PC-3 (cell line): ENCODE results near the gene TYROBP. TPM values are rescaled to one million over a fixed set of nuclear protein-coding genes. Genes with fewer than 3 reads are reported as not detected.

Experiments used
- ATAC-seq: fragments of 200-7000 bp; cut with Tn5 transposase; 2 replicates; pipeline ENCODE4 v1.9.1; 2020; ENCODE audit warnings: mild to moderate bottlenecking, moderate library complexity
- BruUV-seq: library from RNA; stranded (reverse); fragments of 400-500 nt; replicated peaks from 2 replicates; lab custom pipeline; 2021; lab: Mats Ljungman, UMichigan
- CTCF ChIA-PET: fragments of 300-600 bp; sonication (Branson Sonifier 250); formaldehyde crosslinking; loops from one replicate; lab custom pipeline; 2022; ENCODE audit warnings: antibody characterized with exemption; lab: Charles Lee
- POLR2A ChIA-PET: fragments of 300-600 bp; sonication (Branson Sonifier 250); formaldehyde crosslinking; loops from one replicate; lab custom pipeline; 2022; ENCODE audit warnings: antibody characterized with exemption; ENCODE audit not compliant: unreplicated experiment; lab: Charles Lee
- DNase-seq: peaks from one replicate; pipeline ENCODE4 v3.0.0-alpha.2; 2015
- H2AFZ ChIP-seq: fragments of 300-600 bp; sonication (generic); 2 replicates; pipeline ENCODE4 v1.6.0; 2016; ENCODE audit warnings: antibody characterized with exemption, low read length
- H3F3A ChIP-seq: fragments of 300-600 bp; sonication (generic); one replicate; pipeline ENCODE4 v1.6.0; 2017; ENCODE audit warnings: antibody characterized with exemption, low read length, control low read depth, mild to moderate bottlenecking; ENCODE audit not compliant: unreplicated experiment
- H3K27ac ChIP-seq: fragments of 300-600 bp; sonication (generic); 2 replicates; pipeline ENCODE4 v1.5.1; 2016; ENCODE audit warnings: mild to moderate bottlenecking, low read length
- H3K27me3 ChIP-seq: fragments of 300-600 bp; sonication (generic); 2 replicates; pipeline ENCODE4 v1.6.1; 2016; ENCODE audit warnings: low read length, mixed read lengths
- H3K36me3 ChIP-seq: fragments of 300-600 bp; sonication (generic); 2 replicates; pipeline ENCODE4 v1.6.1; 2016; ENCODE audit warnings: low read depth, mixed run types, low read length, mixed read lengths
- H3K4me1 ChIP-seq: fragments of 300-600 bp; sonication (generic); 2 replicates; pipeline ENCODE4 v1.5.1; 2016; ENCODE audit warnings: low read length; ENCODE audit not compliant: insufficient read depth
- H3K4me2 ChIP-seq: fragments of 300-600 bp; sonication (generic); 2 replicates; pipeline ENCODE4 v1.6.0; 2016; ENCODE audit warnings: low read length
- H3K4me3 ChIP-seq: fragments of 300-600 bp; sonication (generic); 2 replicates; pipeline ENCODE4 v1.5.1; 2016; ENCODE audit warnings: mild to moderate bottlenecking, low read length, mixed read lengths
- H3K79me2 ChIP-seq: fragments of 300-600 bp; sonication (generic); 2 replicates; pipeline ENCODE4 v1.6.1; 2017; ENCODE audit warnings: low read length, mixed read lengths
- H3K9ac ChIP-seq: fragments of 300-600 bp; sonication (generic); 2 replicates; pipeline ENCODE4 v1.6.0; 2016; ENCODE audit warnings: mild to moderate bottlenecking, low read length
- H3K9me2 ChIP-seq: fragments of 300-600 bp; sonication (generic); replicated peaks from 2 replicates; pipeline ENCODE4 v1.6.1; 2016; ENCODE audit warnings: mixed run types, low read length, mixed read lengths
- H3K9me3 ChIP-seq: fragments of 300-600 bp; sonication (generic); 2 replicates; pipeline ENCODE4 v1.6.1; 2016; ENCODE audit warnings: low read length, mixed read lengths
- H4K20me1 ChIP-seq: fragments of 300-600 bp; sonication (generic); 2 replicates; pipeline ENCODE4 v1.6.1; 2016; ENCODE audit warnings: low read length, mixed read lengths
- CTCF ChIP-seq: fragments of 300-600 bp; sonication (generic); conservative IDR thresholded peaks from 2 replicates; pipeline ENCODE4 v1.5.1; 2017; ENCODE audit warnings: antibody characterized with exemption, low read depth, mild to moderate bottlenecking, low read length
- EZH2 ChIP-seq: fragments of 300-600 bp; sonication (generic); IDR thresholded peaks from one replicate; pipeline ENCODE4 v1.6.1; 2017; ENCODE audit warnings: antibody characterized with exemption, mild to moderate bottlenecking, low read length; ENCODE audit not compliant: unreplicated experiment
- EZH2phosphoT487 ChIP-seq: fragments of 300-600 bp; sonication (generic); IDR thresholded peaks from 2 replicates; pipeline ENCODE4 v1.6.1; 2018; ENCODE audit warnings: mild to moderate bottlenecking, antibody characterized with exemption, low read length, borderline replicate concordance
- intact Hi-C: fragments of 100-400 bp; cut with micrococcal nuclease; formaldehyde crosslinking; loops from 2 replicates; pipeline ENCODE4 v1.9.0; 2023
- total RNA-seq: library from RNA; depleted of rRNA; stranded (reverse); fragments of >200 nt; gene quantifications from 2 replicates; pipeline ENCODE4 v1.2.3, GENCODE V29; 2014

The TYROBP gene
- total RNA-seq, 1 experiment from 2014 or later, result not detected

- BruUV-seq, result no TSS peak
- H3F3A ChIP-seq, result no peaks in the 10 kb centered on the region
- no peaks in the 10 kb centered on the region for H3K79me2 ChIP-seq
- no peaks in the 10 kb centered on the region for H3K9me3 ChIP-seq
- no peaks in the 10 kb centered on the region for H4K20me1 ChIP-seq
- no peaks in the 10 kb centered on the region for H3K27me3 ChIP-seq
- ChIA-PET POLR2A (no interaction called here), CTCF (no interaction called here)
- H3K27ac ChIP-seq, result no peak overlapping the region
- H3K4me1 ChIP-seq, result no peaks in the 10 kb centered on the region; the same call in 1 of the 2 replicates
- ATAC-seq (no peak), DNase-seq (no peak)
- H3K36me3 ChIP-seq, result no peaks in the 10 kb centered on the region
- no peak for TF ChIP-seq EZH2
- no peak for TF ChIP-seq CTCF
- TF ChIP-seq EZH2phosphoT487, result no peak
- H2AFZ ChIP-seq, result no peak overlapping the region
- no peak overlapping the region for H3K4me2 ChIP-seq
- H3K9ac ChIP-seq, result no peak overlapping the region
- no peak overlapping the region for H3K4me3 ChIP-seq
- no peaks in the 10 kb centered on the region for H3K9me2 ChIP-seq
- intact Hi-C loops, result no loop called here
Observed at GRCh38 chr19:35874392-35874930, 33.6 kb downstream of the TYROBP start.

- Histone ChIP-seq H3K9me2 (no peaks in the 10 kb centered on the region), H3K27me3 (no peaks in the 10 kb centered on the region), H3K4me2 (no peak overlapping the region), H3K4me3 (no peak overlapping the region), H3K27ac (no peak overlapping the region), H3K4me1 (peaks cover 7% of the 10 kb centered on the region; the same call in 1 of the 2 replicates), H2AFZ (no peak overlapping the region), H3K9me3 (no peaks in the 10 kb centered on the region), H3K79me2 (no peaks in the 10 kb centered on the region), H3F3A (no peaks in the 10 kb centered on the region), H3K9ac (no peak overlapping the region), H3K36me3 (no peaks in the 10 kb centered on the region), H4K20me1 (no peaks in the 10 kb centered on the region)
- POLR2A ChIA-PET, result no interaction called here
- ATAC-seq, result no peak
- intact Hi-C loops, result no loop called here
- DNase-seq, result no peak
- TF ChIP-seq EZH2phosphoT487, result no peak
- TF ChIP-seq CTCF, result no peak
- TF ChIP-seq EZH2, result no peak
- no TSS peak for BruUV-seq
- CTCF ChIA-PET, result no interaction called here
Observed at GRCh38 chr19:35872180-35872579, 35.9 kb downstream of the TYROBP start.

GRCh38 chr19:35871611-35872010, 36.5 kb downstream of the TYROBP start:
- Histone ChIP-seq H3K79me2 (no peaks in the 10 kb centered on the region), H3K9ac (no peak overlapping the region), H3K4me1 (peaks cover 7% of the 10 kb centered on the region; the same call in 1 of the 2 replicates), H3K9me2 (no peaks in the 10 kb centered on the region), H3K27ac (no peak overlapping the region), H3K27me3 (no peaks in the 10 kb centered on the region), H3F3A (no peaks in the 10 kb centered on the region), H3K4me3 (no peak overlapping the region), H3K4me2 (no peak overlapping the region), H4K20me1 (no peaks in the 10 kb centered on the region), H2AFZ (no peak overlapping the region), H3K9me3 (no peaks in the 10 kb centered on the region), H3K36me3 (no peaks in the 10 kb centered on the region)
- ChIA-PET POLR2A (no interaction called here), CTCF (no interaction called here)
- no TSS peak for BruUV-seq
- no peak for ATAC-seq
- DNase-seq, result no peak
- intact Hi-C loops, result no loop called here
- no peak for TF ChIP-seq CTCF
- no peak for TF ChIP-seq EZH2phosphoT487
- TF ChIP-seq EZH2, result no peak
